CD8-positive, alpha-beta memory T cell (primary cell): ENCODE data around the gene EDEM2. TPM values are rescaled to one million over a fixed set of nuclear protein-coding genes. Genes with fewer than 3 reads are reported as not detected.
"Not testable (repeated sequence)": the region's sequence is repeated elsewhere in the genome, so short reads cannot be mapped to it uniquely, and the experiment has no call there.

Experiments used
- CTCF ChIA-PET: fragments of 350-600 bp; sonication (Branson Sonifier 250); formaldehyde crosslinking; loops from one replicate; lab custom pipeline; 2021; ENCODE audit warnings: antibody characterized with exemption; lab: Charles Lee
- POLR2A ChIA-PET: fragments of 350-600 bp; sonication (Branson Sonifier 250); formaldehyde crosslinking; loops from one replicate; lab custom pipeline; 2021; ENCODE audit warnings: antibody characterized with exemption; lab: Charles Lee
- DNase-seq, 5 donors: peaks; one replicate each; pipeline versions ENCODE4 v3.0.0 to v3.0.0-alpha.2; 2020 to 2022; ENCODE audit warnings: mixed read lengths in 1 of 5
- H3K27ac ChIP-seq: one replicate; pipeline ENCODE4 v1.7.0; 2013; ENCODE audit warnings: low read depth, mild to moderate bottlenecking, low read length, moderate library complexity
- H3K27me3 ChIP-seq: 2 replicates; pipeline ENCODE4 v1.7.0; 2013; ENCODE audit warnings: low read length, mild to moderate bottlenecking; ENCODE audit not compliant: insufficient read depth, poor library complexity, severe bottlenecking
- H3K36me3 ChIP-seq: 2 replicates; pipeline ENCODE4 v1.7.0; 2013; ENCODE audit warnings: mild to moderate bottlenecking, low read length, moderate library complexity; ENCODE audit not compliant: insufficient read depth
- H3K4me1 ChIP-seq: 2 replicates; pipeline ENCODE4 v1.7.0; 2013; ENCODE audit warnings: mild to moderate bottlenecking, low read length, moderate library complexity; ENCODE audit not compliant: insufficient read depth
- H3K4me3 ChIP-seq: 2 replicates; pipeline ENCODE4 v1.7.0; 2013; ENCODE audit warnings: mild to moderate bottlenecking, low read length
- H3K9me3 ChIP-seq: 2 replicates; pipeline ENCODE4 v1.7.0; 2013; ENCODE audit warnings: mild to moderate bottlenecking, low read length
- H3K27ac Mint-ChIP-seq, 8 donors: one replicate each; pipeline ENCODE4 v1.8.0; 2020 to 2021; ENCODE audit warnings: mixed read lengths in 8 of 8, mild to moderate bottlenecking in 6 of 8, inconsistent platforms in 3 of 8, moderate library complexity in 3 of 8
- H3K27me3 Mint-ChIP-seq, 2 donors: one replicate each; pipeline ENCODE4 v1.8.0; 2020 to 2021; ENCODE audit warnings: mixed read lengths in 2 of 2, mild to moderate bottlenecking in 1 of 2, moderate library complexity in 1 of 2
- H3K36me3 Mint-ChIP-seq, 3 donors: one replicate each; pipeline ENCODE4 v1.8.0; 2020 to 2021; ENCODE audit warnings: mixed read lengths in 3 of 3, inconsistent platforms in 1 of 3, mild to moderate bottlenecking in 1 of 3
- H3K4me1 Mint-ChIP-seq, 3 donors: one replicate each; pipeline ENCODE4 v1.8.0; 2020 to 2021; ENCODE audit warnings: mixed read lengths in 3 of 3, inconsistent platforms in 1 of 3, mild to moderate bottlenecking in 1 of 3
- H3K4me3 Mint-ChIP-seq, 7 donors: one replicate each; pipeline ENCODE4 v1.8.0; 2020 to 2021; ENCODE audit warnings: mixed read lengths in 7 of 7, mild to moderate bottlenecking in 6 of 7, moderate library complexity in 4 of 7, inconsistent platforms in 2 of 7
- H3K9me3 Mint-ChIP-seq, 5 donors: one replicate each; pipeline ENCODE4 v1.8.0; 2020 to 2022; ENCODE audit warnings: mixed read lengths in 5 of 5, mild to moderate bottlenecking in 3 of 5, moderate library complexity in 2 of 5, inconsistent platforms in 1 of 5
- polyA plus RNA-seq: library from polyadenylated mRNA; unstranded; fragments of 300-500 nt; fragmentation: Illumina TruSeq; gene quantifications from one replicate; pipeline ENCODE4 v1.2.3, GENCODE V29; 2021
- total RNA-seq, 2 experiments: library from RNA; stranded (reverse); gene quantifications; one replicate each; pipeline ENCODE4 v1.2.3, GENCODE V29; 2021

The EDEM2 gene
- total and polyA plus RNA-seq, 3 experiments from 2014 or later: 19.3 to 48.4 (median 20.1) TPM

DNA sequence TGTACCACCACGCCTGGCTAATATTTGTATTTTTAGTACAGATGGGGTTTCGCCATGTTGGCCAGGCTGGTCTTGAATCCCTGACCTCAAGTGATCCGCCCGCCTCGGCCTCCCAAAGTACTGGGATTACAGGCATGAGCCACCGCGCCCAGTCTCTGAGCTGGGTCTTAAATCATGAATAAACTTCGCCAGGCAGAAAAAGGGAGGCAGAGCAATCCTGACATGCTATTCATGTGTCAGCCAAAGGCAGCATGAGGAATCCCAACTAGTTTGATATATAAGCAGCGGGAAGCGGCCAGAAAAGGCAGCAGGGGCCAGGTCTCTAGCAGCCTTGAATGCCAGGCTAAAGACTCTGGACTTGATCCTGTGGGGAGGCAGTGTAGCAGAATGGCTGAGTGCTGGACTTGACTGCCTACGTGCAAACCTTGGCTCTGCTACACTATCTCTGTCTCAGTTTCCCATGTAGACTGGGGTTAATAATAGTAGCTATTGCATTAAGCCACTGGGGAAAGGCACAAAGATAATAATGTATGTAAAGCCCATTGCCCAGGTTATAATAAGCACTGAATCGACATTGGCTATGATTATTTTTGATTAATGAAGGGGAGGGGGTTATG is 26.5 kb upstream of the EDEM2 start:
- no peaks in the 10 kb centered on the region for H3K27me3 ChIP-seq
- POLR2A ChIA-PET: no interaction called here
- Mint-ChIP-seq H3K4me1 (peaks cover 23 to 31% (median 30%) of the 10 kb centered on the region in 3 donors), H3K4me3 (no peak overlapping the region), H3K27me3 (no peaks in the 10 kb centered on the region), H3K27ac (peak overlapping the region in 2 of 8 donors; percentile 0 to 63), H3K36me3 (peaks cover 3 to 15% (median 10%) of the 10 kb centered on the region in 3 donors), H3K9me3 (no peaks in the 10 kb centered on the region)
- H3K36me3 ChIP-seq: no peaks in the 10 kb centered on the region
- H3K4me1 ChIP-seq: peaks cover 11% of the 10 kb centered on the region
- no peak overlapping the region for H3K27ac ChIP-seq
- no peak for DNase-seq
- CTCF ChIA-PET: interaction anchor here (1.4 kb wide), 1 partner anchor 27 kb away, joined by 3 read pairs; no protein-coding TSS in a partner anchor
- H3K4me3 ChIP-seq: no peak overlapping the region
- H3K9me3 ChIP-seq: no peaks in the 10 kb centered on the region

GRCh38 chr20:35172434-35172806 is 25.3 kb upstream of the EDEM2 start:
- Histone ChIP-seq H3K36me3 (no peaks in the 10 kb centered on the region), H3K4me1 (peaks cover 11% of the 10 kb centered on the region), H3K27ac (no peak overlapping the region), H3K27me3 (no peaks in the 10 kb centered on the region), H3K9me3 (no peaks in the 10 kb centered on the region), H3K4me3 (peak overlapping the region; percentile 27)
- no peaks in the 10 kb centered on the region for H3K27me3 Mint-ChIP-seq
- H3K27ac Mint-ChIP-seq: peak overlapping the region in 7 of 8 donors; percentile 74 to 95 (median 85)
- H3K4me1 Mint-ChIP-seq: peaks cover 23 to 31% (median 30%) of the 10 kb centered on the region in 3 donors
- no peak for DNase-seq
- ChIA-PET CTCF (no interaction called here), POLR2A (no interaction called here)
- no peaks in the 10 kb centered on the region for H3K9me3 Mint-ChIP-seq
- H3K4me3 Mint-ChIP-seq: peak overlapping the region; percentile 57 to 94 (median 87)
- peaks cover 3 to 10% (median 9%) of the 10 kb centered on the region in 3 donors for H3K36me3 Mint-ChIP-seq

GRCh38 chr20:35171753-35172433 is 24.8 kb upstream of the EDEM2 start, which contains the start of gene PROCR:
PROCR (plus strand) TSS chr20:35172072; CDS start chr20:35172155, 83 bp downstream.
- Mint-ChIP-seq H3K4me1 (peaks cover 23 to 31% (median 30%) of the 10 kb centered on the region in 3 donors), H3K4me3 (peak within 1 kb of the TSS; percentile 70 to 94 (median 87)), H3K9me3 (no peaks in the 10 kb centered on the region), H3K36me3 (peaks cover under 1 to 8% (median 7%) of the 10 kb centered on the region in 3 donors), H3K27ac (peak within 1 kb of the TSS; percentile 4 to 95 (median 84)), H3K27me3 (no peaks in the 10 kb centered on the region)
- Histone ChIP-seq H3K36me3 (no peaks in the 10 kb centered on the region), H3K4me1 (peaks cover 11% of the 10 kb centered on the region), H3K9me3 (no peaks in the 10 kb centered on the region), H3K27me3 (no peaks in the 10 kb centered on the region), H3K4me3 (peak within 1 kb of the TSS; percentile 27), H3K27ac (no peak within 1 kb of the TSS)
- ChIA-PET CTCF (no interaction called here), POLR2A (no interaction called here)
- peak in 2 of 5 donors; percentile 4 to 11 for DNase-seq

- no peaks in the 10 kb centered on the region for H3K27me3 ChIP-seq
- peaks cover 0 to 7% (median 3%) of the 10 kb centered on the region in 3 donors for H3K36me3 Mint-ChIP-seq
- peaks cover 11% of the 10 kb centered on the region for H3K4me1 ChIP-seq
- peaks cover 0 to 1% of the 10 kb centered on the region in 2 donors for H3K27me3 Mint-ChIP-seq
- ChIA-PET POLR2A (interaction anchor here (0.7 kb wide), 1 partner anchor 24 kb away, joined by 3 read pairs; the partner anchor contains the start of gene EDEM2), CTCF (no interaction called here)
- DNase-seq: no peak
- peak overlapping the region; percentile 70 to 94 (median 87) for H3K4me3 Mint-ChIP-seq
- H3K4me1 Mint-ChIP-seq: peaks cover 23 to 31% (median 30%) of the 10 kb centered on the region in 3 donors
- H3K4me3 ChIP-seq: no peak overlapping the region
- H3K36me3 ChIP-seq: no peaks in the 10 kb centered on the region
- no peaks in the 10 kb centered on the region for H3K9me3 Mint-ChIP-seq
- no peak overlapping the region for H3K27ac ChIP-seq
- H3K27ac Mint-ChIP-seq: peak overlapping the region in 6 of 8 donors; percentile 0 to 95 (median 77)
- no peaks in the 10 kb centered on the region for H3K9me3 ChIP-seq
These were observed 24.3 kb upstream of the EDEM2 start for GRCh38 chr20:35171438-35171752.

- H3K27ac ChIP-seq, H3K27me3 Mint-ChIP-seq, H3K9me3 Mint-ChIP-seq, H3K36me3 ChIP-seq, DNase-seq, POLR2A ChIA-PET, H3K27me3 ChIP-seq, H3K4me3 Mint-ChIP-seq, H3K27ac Mint-ChIP-seq, H3K4me3 ChIP-seq, H3K36me3 Mint-ChIP-seq, H3K9me3 ChIP-seq: not testable (repeated sequence)
- peaks cover 11% of the 10 kb centered on the region for H3K4me1 ChIP-seq
- CTCF ChIA-PET: interaction anchor here (1.3 to 1.9 kb wide), 2 partner anchors 7 to 24 kb away, joined by 6 to 7 read pairs; no protein-coding TSS in a partner anchor
- H3K4me1 Mint-ChIP-seq: peaks cover 20 to 27% (median 26%) of the 10 kb centered on the region in 3 donors
These were observed 21.7 kb upstream of the EDEM2 start for GRCh38 chr20:35168701-35169409.

DNA sequence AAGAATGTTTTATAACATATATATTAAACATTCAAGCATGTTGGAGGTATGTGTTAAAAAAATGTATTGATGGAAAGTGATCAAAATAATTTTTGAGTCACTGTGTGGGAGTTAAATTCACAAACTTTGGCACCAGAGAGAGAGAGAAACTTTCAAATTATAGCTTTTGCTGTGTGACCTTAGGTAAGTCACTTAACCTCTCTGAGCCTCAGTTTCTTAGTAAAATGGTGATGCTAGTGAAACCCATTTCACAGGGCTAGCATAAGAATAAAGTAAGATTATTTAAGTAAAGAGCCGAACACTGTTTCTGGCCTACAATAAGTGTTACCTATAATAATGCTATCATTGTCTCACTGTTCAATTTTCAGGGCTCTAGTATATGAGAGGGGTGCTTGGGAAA is 20.7 kb upstream of the EDEM2 start:
- H3K4me3 Mint-ChIP-seq: no peak overlapping the region
- H3K27ac Mint-ChIP-seq: no peak overlapping the region

DNA sequence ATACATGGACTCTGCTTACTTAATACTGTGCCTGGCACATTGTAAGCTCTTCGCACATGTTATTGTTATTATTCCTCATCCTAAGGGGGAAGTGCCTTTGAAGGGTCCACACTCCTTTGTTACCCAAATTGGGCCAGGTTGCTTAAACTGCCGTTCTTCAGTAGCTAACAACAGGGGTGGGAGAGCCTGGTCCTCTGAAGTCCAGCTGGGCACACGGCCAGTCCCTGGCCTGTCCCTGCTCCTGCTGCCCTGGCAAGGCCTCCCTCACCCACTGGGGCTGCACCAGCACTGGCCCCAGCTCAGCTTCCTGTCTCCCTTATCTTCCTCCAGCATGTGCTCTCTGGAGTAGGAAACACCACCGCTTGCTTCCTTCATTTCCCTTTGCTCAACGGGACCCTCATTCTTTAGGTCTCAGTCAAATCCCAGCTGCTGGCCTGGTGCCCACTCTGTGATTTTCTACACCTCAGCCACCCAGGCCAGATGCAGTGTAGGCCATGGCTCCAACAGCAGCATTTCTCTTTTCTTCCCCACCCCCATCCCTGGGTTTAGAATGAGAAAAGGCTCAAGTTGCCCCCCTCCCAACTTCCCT is 19.2 kb upstream of the EDEM2 start:
- Histone ChIP-seq H3K36me3 (no peaks in the 10 kb centered on the region), H3K27ac (no peak overlapping the region), H3K27me3 (no peaks in the 10 kb centered on the region), H3K9me3 (no peaks in the 10 kb centered on the region), H3K4me3 (no peak overlapping the region), H3K4me1 (peaks cover 6% of the 10 kb centered on the region)
- Mint-ChIP-seq H3K27me3 (peaks cover 0 to 1% of the 10 kb centered on the region in 2 donors), H3K4me1 (peaks cover 20 to 26% (median 20%) of the 10 kb centered on the region in 3 donors), H3K36me3 (peaks cover 4 to 17% (median 5%) of the 10 kb centered on the region in 3 donors), H3K4me3 (no peak overlapping the region), H3K9me3 (peaks cover 2 to 13% (median 5%) of the 10 kb centered on the region in 5 donors), H3K27ac (peak overlapping the region in 1 of 8 donors; percentile 84)
- ChIA-PET CTCF (no interaction called here), POLR2A (interaction anchor here (0.6 kb wide), 2 partner anchors 118 to 1295 kb away, joined by 4 to 6 read pairs; partner anchors contain the start of gene EIF6)
- DNase-seq: no peak

More for the DNA sequence above, 20.7 kb upstream of the EDEM2 start:
- H3K36me3 Mint-ChIP-seq: peaks cover 3 to 14% (median 5%) of the 10 kb centered on the region in 3 donors
- H3K4me1 ChIP-seq: peaks cover 11% of the 10 kb centered on the region
- H3K27me3 ChIP-seq: no peaks in the 10 kb centered on the region
- H3K4me3 ChIP-seq: no peak overlapping the region
- H3K4me1 Mint-ChIP-seq: peaks cover 20 to 26% (median 22%) of the 10 kb centered on the region in 3 donors
- H3K36me3 ChIP-seq: no peaks in the 10 kb centered on the region
- ChIA-PET CTCF (interaction anchor here (0.6 kb wide), 1 partner anchor 271 kb away, joined by 5 read pairs; no protein-coding TSS in a partner anchor), POLR2A (no interaction called here)
- H3K9me3 ChIP-seq: no peaks in the 10 kb centered on the region
- DNase-seq: no peak
- no peak overlapping the region for H3K27ac ChIP-seq
- H3K9me3 Mint-ChIP-seq: peaks cover under 1 to 11% (median 3%) of the 10 kb centered on the region in 5 donors
- peaks cover 0 to 1% of the 10 kb centered on the region in 2 donors for H3K27me3 Mint-ChIP-seq
